ENCODE data around the gene SH3RF3.

SH3RF3 gene

DNA sequence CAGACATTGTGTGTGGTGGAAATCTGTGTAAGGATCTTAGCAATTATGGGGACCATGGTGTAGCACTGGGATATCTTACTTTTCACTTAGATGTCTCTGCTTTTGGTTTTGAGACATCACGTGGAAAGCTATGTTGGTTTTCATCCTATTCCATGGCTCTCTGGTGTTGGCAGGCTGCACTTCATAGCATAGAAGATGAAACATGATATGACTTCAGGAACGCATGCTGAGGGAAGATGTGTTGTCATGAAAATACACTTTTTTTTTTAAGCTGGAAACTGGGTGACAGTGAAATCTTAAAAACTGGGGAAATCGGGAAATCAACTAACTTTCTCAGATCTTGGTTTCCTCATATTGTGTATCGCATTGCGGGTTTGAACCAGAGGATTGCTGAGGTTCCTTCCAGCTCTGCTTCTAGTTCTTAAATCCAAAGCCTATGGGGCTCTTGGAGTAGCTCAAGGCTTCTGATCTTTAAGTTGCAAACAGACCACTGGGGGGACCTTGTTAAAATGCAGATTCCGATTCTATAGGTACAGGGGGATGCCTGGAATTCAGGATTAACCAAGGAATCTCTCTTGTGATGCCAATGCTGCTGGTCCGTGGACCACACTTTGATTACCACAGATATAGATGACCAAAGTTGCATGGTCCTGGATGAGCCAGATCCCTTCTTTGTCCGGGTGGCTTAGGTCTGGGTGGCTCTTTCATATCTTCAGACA, 160.7 kb downstream of the SH3RF3 start:
- no peak for TF ChIP-seq ESRRG (CRISPR knock-in tag; IDR thresholded peaks at IDR 0.05)
- no peak for TF ChIP-seq ARNTL (CRISPR knock-in tag; IDR thresholded peaks at IDR 0.05; ENCODE audit: borderline replicate concordance, low read depth)
- no peak for TF ChIP-seq CSDC2 (CRISPR knock-in tag; IDR thresholded peaks at IDR 0.05)
- TF ChIP-seq, protein P1, sequence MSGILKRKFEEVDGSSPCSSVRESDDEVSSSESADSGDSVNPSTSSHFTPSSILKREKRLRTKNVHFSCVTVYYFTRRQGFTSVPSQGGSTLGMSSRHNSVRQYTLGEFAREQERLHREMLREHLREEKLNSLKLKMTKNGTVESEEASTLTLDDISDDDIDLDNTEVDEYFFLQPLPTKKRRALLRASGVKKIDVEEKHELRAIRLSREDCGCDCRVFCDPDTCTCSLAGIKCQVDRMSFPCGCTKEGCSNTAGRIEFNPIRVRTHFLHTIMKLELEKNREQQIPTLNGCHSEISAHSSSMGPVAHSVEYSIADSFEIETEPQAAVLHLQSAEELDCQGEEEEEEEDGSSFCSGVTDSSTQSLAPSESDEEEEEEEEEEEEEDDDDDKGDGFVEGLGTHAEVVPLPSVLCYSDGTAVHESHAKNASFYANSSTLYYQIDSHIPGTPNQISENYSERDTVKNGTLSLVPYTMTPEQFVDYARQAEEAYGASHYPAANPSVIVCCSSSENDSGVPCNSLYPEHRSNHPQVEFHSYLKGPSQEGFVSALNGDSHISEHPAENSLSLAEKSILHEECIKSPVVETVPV (CRISPR knock-in tag; IDR thresholded peaks at IDR 0.05) = no peak
- TF ChIP-seq OSR1 (CRISPR knock-in tag; IDR thresholded peaks at IDR 0.05) = no peak
- no peak for TF ChIP-seq GLIS3 (CRISPR knock-in tag; IDR thresholded peaks at IDR 0.05)
- no peak for TF ChIP-seq SNAI2 (CRISPR knock-in tag; IDR thresholded peaks at IDR 0.05)
- TF ChIP-seq RARB (CRISPR knock-in tag; IDR thresholded peaks at IDR 0.05) = no peak
- TF ChIP-seq ZNF8 (CRISPR knock-in tag; IDR thresholded peaks at IDR 0.05) = no peak
- ATAC-seq = no peak

DNA sequence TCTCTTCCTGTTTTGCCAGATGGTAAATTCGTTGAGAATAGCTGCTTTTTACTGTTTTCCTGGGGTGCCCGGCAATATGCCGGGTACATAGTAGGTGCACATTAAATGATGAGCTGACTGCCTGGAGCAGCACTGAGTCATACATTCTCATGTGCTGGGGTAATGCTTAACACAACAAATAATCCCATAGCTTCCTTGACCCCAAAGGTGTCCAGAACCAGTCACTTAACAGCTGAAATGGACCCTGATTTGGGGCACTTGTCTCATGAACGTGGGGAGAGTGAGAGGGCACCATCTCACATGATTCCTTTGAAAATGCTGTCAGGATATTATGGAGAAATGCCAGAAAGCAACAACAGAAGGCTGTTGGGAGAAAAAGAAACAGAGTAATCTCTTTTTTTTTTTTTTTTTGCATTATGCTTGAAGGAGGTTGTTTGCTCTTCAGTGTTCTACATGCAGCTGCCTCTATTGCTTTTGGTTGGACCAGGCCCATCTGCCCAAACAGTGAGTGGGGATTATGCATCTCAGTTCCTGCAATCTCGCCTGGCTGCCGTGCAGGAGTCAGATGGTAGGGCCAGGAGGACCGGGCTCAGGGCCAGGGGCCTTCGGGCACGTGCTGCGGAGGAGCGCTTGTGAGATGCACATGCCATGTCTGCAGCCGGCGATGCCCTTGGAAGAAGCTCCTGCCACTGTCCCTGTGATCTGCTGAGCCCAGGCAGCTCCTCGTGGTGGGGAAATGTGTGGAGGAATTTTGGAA, 162.1 kb downstream of the SH3RF3 start:
- TF ChIP-seq, protein P2, sequence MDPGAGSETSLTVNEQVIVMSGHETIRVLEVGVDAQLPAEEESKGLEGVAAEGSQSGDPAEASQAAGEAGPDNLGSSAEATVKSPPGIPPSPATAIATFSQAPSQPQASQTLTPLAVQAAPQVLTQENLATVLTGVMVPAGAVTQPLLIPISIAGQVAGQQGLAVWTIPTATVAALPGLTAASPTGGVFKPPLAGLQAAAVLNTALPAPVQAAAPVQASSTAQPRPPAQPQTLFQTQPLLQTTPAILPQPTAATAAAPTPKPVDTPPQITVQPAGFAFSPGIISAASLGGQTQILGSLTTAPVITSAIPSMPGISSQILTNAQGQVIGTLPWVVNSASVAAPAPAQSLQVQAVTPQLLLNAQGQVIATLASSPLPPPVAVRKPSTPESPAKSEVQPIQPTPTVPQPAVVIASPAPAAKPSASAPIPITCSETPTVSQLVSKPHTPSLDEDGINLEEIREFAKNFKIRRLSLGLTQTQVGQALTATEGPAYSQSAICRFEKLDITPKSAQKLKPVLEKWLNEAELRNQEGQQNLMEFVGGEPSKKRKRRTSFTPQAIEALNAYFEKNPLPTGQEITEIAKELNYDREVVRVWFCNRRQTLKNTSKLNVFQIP (CRISPR knock-in tag; IDR thresholded peaks at IDR 0.05; ENCODE audit: borderline replicate concordance, low read depth) = no peak
- no peak for TF ChIP-seq GLIS3 (CRISPR knock-in tag; IDR thresholded peaks at IDR 0.05)
- TF ChIP-seq PPARA (CRISPR knock-in tag; IDR thresholded peaks at IDR 0.05; ENCODE audit: borderline replicate concordance) = no peak
- TF ChIP-seq OSR1 (CRISPR knock-in tag; IDR thresholded peaks at IDR 0.05) = no peak
- TF ChIP-seq ZNF565 (CRISPR knock-in tag; conservative IDR thresholded peaks at IDR 0.05; ENCODE audit: low read depth) = no peak
- no peak for TF ChIP-seq BACH2 (CRISPR knock-in tag; IDR thresholded peaks at IDR 0.05; ENCODE audit: borderline replicate concordance)
- no peak for TF ChIP-seq ZFP30 (CRISPR knock-in tag; IDR thresholded peaks at IDR 0.05)
- TF ChIP-seq, protein P3, sequence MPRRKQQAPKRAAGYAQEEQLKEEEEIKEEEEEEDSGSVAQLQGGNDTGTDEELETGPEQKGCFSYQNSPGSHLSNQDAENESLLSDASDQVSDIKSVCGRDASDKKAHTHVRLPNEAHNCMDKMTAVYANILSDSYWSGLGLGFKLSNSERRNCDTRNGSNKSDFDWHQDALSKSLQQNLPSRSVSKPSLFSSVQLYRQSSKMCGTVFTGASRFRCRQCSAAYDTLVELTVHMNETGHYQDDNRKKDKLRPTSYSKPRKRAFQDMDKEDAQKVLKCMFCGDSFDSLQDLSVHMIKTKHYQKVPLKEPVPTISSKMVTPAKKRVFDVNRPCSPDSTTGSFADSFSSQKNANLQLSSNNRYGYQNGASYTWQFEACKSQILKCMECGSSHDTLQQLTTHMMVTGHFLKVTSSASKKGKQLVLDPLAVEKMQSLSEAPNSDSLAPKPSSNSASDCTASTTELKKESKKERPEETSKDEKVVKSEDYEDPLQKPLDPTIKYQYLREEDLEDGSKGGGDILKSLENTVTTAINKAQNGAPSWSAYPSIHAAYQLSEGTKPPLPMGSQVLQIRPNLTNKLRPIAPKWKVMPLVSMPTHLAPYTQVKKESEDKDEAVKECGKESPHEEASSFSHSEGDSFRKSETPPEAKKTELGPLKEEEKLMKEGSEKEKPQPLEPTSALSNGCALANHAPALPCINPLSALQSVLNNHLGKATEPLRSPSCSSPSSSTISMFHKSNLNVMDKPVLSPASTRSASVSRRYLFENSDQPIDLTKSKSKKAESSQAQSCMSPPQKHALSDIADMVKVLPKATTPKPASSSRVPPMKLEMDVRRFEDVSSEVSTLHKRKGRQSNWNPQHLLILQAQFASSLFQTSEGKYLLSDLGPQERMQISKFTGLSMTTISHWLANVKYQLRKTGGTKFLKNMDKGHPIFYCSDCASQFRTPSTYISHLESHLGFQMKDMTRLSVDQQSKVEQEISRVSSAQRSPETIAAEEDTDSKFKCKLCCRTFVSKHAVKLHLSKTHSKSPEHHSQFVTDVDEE (CRISPR knock-in tag; IDR thresholded peaks at IDR 0.05) = no peak
- no peak for TF ChIP-seq TCF4 (CRISPR knock-in tag; IDR thresholded peaks at IDR 0.05; ENCODE audit: borderline replicate concordance)
- TF ChIP-seq ZC3H10 (CRISPR knock-in tag; IDR thresholded peaks at IDR 0.05) = no peak
- TF ChIP-seq, protein P4, sequence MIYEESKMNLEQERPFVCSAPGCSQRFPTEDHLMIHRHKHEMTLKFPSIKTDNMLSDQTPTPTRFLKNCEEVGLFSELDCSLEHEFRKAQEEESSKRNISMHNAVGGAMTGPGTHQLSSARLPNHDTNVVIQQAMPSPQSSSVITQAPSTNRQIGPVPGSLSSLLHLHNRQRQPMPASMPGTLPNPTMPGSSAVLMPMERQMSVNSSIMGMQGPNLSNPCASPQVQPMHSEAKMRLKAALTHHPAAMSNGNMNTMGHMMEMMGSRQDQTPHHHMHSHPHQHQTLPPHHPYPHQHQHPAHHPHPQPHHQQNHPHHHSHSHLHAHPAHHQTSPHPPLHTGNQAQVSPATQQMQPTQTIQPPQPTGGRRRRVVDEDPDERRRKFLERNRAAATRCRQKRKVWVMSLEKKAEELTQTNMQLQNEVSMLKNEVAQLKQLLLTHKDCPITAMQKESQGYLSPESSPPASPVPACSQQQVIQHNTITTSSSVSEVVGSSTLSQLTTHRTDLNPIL (CRISPR knock-in tag; IDR thresholded peaks at IDR 0.05; ENCODE audit: low read depth) = no peak
- TF ChIP-seq, protein P1 (CRISPR knock-in tag; IDR thresholded peaks at IDR 0.05) = no peak
- TF ChIP-seq ESRRG (CRISPR knock-in tag; IDR thresholded peaks at IDR 0.05) = no peak
- no peak for TF ChIP-seq ISL1 (CRISPR knock-in tag; IDR thresholded peaks at IDR 0.05)

DNA sequence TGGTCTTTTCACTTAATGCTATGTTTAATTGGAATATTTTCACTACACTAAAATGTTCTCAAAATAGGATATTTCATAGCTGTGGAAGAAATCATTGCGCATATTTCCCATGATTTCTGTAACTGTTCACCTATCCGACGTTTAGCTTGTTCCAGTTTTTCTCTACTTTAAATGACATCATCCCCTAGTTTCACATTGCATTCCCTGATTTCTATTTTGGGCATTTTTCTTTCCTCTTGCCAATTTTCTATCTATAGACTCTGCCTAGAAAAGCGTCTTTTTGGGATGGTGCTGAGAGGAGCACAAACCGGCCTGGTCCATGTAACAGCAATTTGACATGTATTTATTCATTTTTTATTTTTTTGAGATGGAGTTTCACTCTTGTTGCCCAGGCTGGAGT, 163.4 kb downstream of the SH3RF3 start:
- TF ChIP-seq GLIS3 (CRISPR knock-in tag; IDR thresholded peaks at IDR 0.05) = no peak
- TF ChIP-seq ZC3H10 (CRISPR knock-in tag; IDR thresholded peaks at IDR 0.05) = no peak
- TF ChIP-seq ZFP30 (CRISPR knock-in tag; IDR thresholded peaks at IDR 0.05) = no peak
- ATAC-seq = no peak

More for the DNA sequence above, 162.1 kb downstream of the SH3RF3 start:
- no peak for ATAC-seq

Data from SK-N-SH treated with all-trans-retinoic acid at 6 μM for 48 hours (cell line).